GM12891 (cell line): Measurements from ENCODE around the gene CXorf38.
A peak's percentile ranks its signal among the peaks of the same experiment; 100 is the strongest.

ENCODE experiments used
- DNase-seq: peaks from one replicate; pipeline ENCODE4 v3.0.0; 2011; ENCODE audit warnings: low spot score; ENCODE audit not compliant: insufficient read length
- FAIRE-seq: peaks from 2 replicates; lab custom pipeline; 2011; peaks lifted over from hg19 to GRCh38; lab: Jason Lieb, UNC
- PAX5 ChIP-seq: IDR thresholded peaks from 2 replicates; pipeline ENCODE4 v1.6.1; 2011; ENCODE audit warnings: low read length, moderate library complexity, mild to moderate bottlenecking; ENCODE audit not compliant: insufficient read depth, severe bottlenecking
- POLR2A ChIP-seq: IDR thresholded peaks from 2 replicates; pipeline ENCODE4 v1.6.1; 2011; ENCODE audit warnings: low read depth, low read length, control low read depth
- POLR2AphosphoS5 ChIP-seq: IDR thresholded peaks from 2 replicates; pipeline ENCODE4 v1.6.1; 2011; ENCODE audit warnings: low read depth, low read length, control low read depth
- POU2F2 ChIP-seq: IDR thresholded peaks from 2 replicates; pipeline ENCODE4 v1.6.1; 2011; ENCODE audit warnings: low read depth, mild to moderate bottlenecking, control low read depth, low read length, moderate library complexity
- SPI1 ChIP-seq: IDR thresholded peaks from 2 replicates; pipeline ENCODE4 v1.6.1; 2011; ENCODE audit warnings: low read depth, low read length, control low read depth
- TAF1 ChIP-seq: IDR thresholded peaks from 2 replicates; pipeline ENCODE4 v1.6.1; 2011; ENCODE audit warnings: low read depth, low read length, control low read depth

Gene CXorf38

DNA sequence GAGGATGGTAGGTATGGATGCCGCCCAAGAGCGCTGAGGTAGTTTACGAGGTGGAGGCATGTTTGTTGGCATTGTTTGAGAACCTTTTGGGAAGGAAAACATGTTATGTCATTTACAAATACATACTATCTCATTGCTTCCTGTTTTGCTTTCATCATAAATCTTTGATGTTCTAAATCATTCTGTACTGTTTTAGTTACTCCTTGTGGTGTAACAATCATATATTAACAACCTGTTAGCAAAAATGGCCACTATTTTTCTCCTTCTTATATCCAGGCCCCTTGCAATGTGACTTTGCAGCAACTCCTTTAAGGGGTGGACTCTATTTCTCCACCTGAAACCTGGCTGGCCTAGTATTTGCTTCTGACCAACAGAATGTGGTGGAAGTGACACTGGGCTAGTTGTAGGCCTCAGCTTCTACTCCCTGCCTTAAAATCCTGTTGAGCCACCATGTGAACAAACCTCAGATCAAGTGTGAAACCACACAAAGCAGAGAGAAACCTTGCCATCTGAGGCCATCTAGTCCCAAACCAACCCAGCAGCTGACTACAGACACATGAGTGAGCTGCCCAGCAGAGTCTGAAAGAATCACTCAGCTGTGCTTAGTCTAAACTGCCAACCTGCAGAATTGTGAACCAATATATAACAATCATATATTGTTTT is 15.8 kb upstream of the CXorf38 start:
- TF ChIP-seq TAF1 (no peak), SPI1 (no peak), POU2F2 (no peak), POLR2A (no peak), POLR2AphosphoS5 (no peak), PAX5 (no peak)
- peak; percentile 16 for FAIRE-seq

DNA sequence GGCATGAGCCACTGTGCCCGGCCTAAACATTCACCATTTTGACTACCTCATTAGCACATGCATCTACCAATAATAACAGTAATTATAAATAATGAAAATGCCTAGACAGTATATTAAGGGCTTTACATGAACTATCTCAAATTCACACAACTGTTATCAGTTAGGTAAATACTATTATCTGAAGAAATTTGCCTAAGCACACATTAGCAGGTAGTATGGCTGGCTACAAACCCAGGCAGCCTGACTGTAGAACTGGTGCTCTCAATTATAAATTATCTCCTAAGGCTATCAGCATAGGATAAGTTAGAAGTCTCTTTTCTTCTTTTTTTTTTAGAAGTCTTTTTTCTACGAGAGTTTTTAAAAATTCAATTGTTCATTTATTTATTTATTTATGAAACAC is 14.1 kb upstream of the CXorf38 start:
- DNase-seq: no peak
- no peak for FAIRE-seq
- TF ChIP-seq POU2F2 (no peak), POLR2A (no peak), SPI1 (no peak), POLR2AphosphoS5 (no peak)

More for the DNA sequence above, 15.8 kb upstream of the CXorf38 start:
- DNase-seq: no peak

DNA sequence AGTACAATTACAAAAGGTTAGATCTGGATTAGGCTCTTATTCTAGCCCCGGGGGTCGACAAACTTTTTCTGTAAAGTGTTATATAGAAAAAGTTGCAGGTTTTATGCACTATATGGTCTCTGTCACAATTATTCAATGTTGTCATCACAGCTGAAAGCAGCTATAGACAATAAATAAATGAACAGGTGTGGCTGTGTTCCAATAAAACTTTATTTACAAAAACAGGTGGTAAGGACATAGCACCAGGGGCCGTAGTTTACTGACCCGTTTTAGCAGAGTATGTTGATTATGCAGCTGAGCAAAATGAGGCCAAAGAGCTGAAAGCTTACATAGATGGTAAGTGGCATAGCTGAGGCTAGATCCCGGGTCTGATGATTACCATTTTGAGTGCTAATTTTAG is 13.0 kb upstream of the CXorf38 start:
- TF ChIP-seq PAX5 (no peak), TAF1 (no peak), POLR2A (no peak), POLR2AphosphoS5 (no peak), SPI1 (no peak), POU2F2 (no peak)
- DNase-seq (no peak), FAIRE-seq (no peak)

DNA sequence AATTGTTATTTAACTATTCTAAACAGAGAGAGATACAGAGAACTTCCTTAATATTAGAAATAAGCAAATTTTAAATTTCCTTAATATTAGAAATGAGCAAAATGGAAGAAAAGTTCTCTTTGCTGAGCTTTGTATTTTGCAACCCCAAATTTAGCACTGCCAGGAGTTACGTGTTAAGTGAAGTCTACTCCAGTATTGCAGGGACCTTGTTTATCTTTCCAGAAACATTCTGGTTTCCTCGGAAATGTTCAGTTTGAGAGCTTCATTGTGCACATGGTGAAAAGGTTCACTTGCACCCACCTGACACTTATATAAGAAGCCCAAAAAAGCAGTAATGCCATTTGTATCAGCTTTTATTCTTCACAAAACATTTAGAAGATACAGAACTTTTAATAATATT is 6.2 kb upstream of the CXorf38 start:
- FAIRE-seq: no peak

DNA sequence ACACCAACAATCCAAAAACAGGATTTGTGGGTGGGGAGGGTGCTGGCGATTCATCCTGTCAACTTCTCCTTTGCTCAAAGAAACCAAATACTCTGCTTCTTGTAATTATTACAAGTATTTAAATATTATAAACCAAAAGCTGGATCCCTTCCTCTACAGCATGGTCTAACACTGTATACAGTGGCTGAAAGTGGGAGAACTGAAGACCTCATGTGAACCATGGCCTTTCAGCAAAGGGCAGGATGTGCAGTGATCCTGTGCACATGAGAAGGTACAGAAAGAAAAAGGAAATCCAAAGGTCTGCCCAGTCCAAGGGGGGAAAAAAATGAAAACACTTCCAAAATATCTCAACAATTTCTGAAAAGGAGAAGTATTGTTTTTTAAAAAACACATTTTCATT is 5.3 kb upstream of the CXorf38 start:
- FAIRE-seq (no peak), DNase-seq (no peak)
- TF ChIP-seq POU2F2 (no peak), PAX5 (no peak), POLR2A (no peak), TAF1 (no peak)

More for the DNA sequence above, 6.2 kb upstream of the CXorf38 start:
- TF ChIP-seq POLR2AphosphoS5 (no peak), POLR2A (no peak), TAF1 (no peak), POU2F2 (no peak), SPI1 (no peak), PAX5 (no peak)
- no peak for DNase-seq

DNA sequence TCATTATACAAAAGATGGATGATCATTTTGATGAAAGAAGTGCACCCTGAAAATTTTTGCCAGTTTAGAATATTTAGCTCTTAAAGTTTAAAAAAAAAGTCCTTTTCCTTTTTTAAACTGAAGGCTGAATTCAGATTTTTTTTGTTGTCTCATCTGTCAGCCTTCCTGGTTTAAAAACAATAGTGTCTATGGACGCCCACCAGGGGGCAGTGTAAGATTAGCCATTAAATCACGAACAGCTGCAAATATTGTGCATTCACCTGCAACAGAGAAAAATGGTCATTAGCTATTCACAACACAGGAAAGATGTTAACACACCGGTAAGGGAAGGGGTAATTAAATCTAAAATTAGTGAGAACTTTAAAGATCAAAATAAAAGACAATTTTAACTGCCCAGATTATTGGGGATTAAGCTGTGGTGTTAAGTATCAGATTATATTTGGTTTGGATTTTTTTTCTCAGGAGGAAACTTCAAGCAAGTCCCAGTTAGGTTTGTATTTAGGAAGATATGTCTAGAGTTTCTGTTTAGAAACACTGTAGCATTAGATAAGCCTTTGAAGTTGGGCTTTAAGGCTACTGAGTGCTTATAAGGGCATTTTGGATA is 4.4 kb upstream of the CXorf38 start:
- DNase-seq (no peak), FAIRE-seq (peak; percentile 84)
- TF ChIP-seq POLR2AphosphoS5 (no peak), PAX5 (no peak), SPI1 (no peak), TAF1 (no peak), POLR2A (no peak), POU2F2 (no peak)

DNA sequence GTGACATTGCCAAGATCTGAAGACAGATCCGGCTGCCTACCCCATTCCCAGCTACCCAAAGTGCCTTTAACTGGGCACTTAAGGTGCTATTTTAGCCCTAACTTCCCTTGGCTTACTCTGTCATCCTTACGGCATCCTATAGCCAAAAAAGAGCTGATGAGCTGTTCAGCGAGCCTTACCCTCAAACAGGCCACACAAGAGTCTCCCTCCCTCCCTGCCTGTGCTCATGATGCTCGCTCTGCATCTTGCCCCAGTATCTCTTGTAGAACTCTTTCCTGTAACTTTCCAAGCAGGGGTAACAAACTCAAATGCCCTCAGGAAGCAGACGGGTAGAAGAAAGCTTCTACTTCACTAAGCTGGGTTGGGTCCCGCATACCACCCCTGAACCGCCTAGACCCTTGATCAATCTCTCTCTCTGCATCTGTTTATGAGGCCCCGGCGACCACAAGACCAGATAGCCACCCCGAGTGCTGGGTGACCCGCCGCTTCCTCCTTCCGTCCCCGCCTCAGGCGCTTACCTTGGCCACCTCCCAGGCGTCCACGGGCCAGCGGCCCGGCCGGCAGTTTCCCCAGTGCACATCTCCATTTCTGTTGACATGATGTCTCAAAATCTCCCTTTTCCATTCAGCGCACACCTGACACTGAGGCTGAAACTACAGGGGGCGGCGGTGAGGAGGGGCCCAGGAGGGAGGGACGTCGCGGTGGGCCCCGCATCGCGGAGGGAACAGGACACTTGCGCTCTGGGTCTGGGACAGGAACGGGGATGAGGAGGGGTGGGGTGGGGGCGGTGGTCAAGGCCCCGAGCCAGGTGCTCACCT is 663 bp downstream of the CXorf38 start:
- DNase-seq (no peak), FAIRE-seq (no peak)
- TF ChIP-seq PAX5 (no peak), POU2F2 (no peak), POLR2AphosphoS5 (no peak), POLR2A (no peak), SPI1 (no peak), TAF1 (no peak)

DNA sequence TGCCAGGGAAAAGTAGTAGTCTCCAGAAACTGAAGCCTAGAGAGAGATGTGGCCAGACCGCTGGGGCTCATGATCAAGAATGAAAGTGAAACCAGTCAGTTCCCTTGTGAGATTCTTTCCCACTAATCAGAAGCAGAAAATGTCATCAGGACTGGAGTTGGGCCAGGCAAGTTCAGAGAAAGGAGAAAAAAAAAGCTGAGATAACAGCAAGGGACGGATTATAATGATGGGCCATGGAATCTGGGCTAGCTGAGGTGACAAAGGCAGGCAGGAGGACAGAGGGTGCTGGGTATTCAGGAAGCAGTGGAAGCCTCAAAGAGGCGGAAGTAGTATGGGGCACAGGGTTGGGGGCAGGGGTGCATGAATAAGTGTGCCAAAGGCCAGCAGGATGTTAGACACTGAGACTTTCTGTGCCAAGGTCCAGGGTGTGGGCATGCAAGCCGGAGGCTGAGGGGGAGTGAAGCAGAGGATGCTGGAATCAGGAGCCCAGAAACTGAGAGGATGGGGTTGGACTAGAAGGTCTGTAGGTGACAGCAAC is 2.5 kb downstream of the CXorf38 start:
- FAIRE-seq (peak; percentile 71), DNase-seq (no peak)
- TF ChIP-seq POLR2A: 0 out of 2 replicates have a peak, but pooled peaks have one; percentile 29
- peak; percentile 65 for TF ChIP-seq TAF1
- TF ChIP-seq SPI1: peak; percentile 68
- TF ChIP-seq POU2F2: no peak
- no peak for TF ChIP-seq POLR2AphosphoS5
- TF ChIP-seq PAX5: no peak

DNA sequence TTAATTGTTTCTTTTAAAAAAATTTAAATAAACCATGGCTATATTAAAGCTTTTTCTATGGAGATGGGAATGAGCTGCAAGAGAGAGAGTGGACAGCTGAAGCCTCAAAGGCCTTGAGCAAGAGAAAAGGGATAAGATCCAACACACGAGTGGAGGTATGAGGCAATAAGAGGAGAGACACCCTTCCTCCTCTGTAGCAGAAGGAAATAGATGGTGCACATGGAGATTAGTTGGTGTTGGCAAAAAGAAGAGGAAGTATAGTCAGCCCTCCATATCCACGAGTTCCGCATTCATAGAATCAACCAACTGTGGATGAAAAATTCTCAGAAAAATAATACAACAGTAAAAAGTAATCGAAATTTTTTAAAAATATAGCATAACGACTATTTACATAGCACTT is 3.2 kb downstream of the CXorf38 start:
- no peak for FAIRE-seq
- DNase-seq: no peak

DNA sequence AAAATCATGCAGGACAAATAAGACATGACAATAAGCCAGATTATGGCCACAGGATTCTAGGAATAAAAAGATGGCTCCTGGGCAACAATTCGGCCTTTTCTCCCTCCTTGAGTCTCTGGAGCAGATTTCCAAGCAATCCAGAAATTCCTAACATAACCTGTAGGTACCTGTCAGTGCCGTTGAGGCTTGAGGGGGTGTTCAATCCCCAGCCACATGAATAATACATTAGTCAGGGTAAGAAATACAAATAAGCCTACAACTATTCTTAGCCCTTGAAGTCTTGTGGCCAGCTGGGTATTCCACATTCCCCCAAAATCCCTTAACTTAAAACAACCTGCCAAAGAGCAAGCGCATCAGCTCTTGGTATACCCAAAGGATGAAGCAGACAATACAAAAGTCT is 9.7 kb downstream of the CXorf38 start:
- no peak for TF ChIP-seq SPI1
- TF ChIP-seq POLR2A: no peak
- TF ChIP-seq POLR2AphosphoS5: no peak
- TF ChIP-seq TAF1: no peak
- no peak for TF ChIP-seq PAX5
- no peak for TF ChIP-seq POU2F2
- FAIRE-seq: no peak
- no peak for DNase-seq

More for the DNA sequence above, 3.2 kb downstream of the CXorf38 start:
- TF ChIP-seq POU2F2 (no peak), SPI1 (no peak), PAX5 (no peak)
